ENCODE results near the gene WWOX. TPM values are rescaled to one million over a fixed set of nuclear protein-coding genes. Genes with fewer than 3 reads are reported as not detected.

WWOX gene
- total RNA-seq, 3 donors from 2014 or later = 11.7 to 18.0 (median 13.8) TPM

DNA sequence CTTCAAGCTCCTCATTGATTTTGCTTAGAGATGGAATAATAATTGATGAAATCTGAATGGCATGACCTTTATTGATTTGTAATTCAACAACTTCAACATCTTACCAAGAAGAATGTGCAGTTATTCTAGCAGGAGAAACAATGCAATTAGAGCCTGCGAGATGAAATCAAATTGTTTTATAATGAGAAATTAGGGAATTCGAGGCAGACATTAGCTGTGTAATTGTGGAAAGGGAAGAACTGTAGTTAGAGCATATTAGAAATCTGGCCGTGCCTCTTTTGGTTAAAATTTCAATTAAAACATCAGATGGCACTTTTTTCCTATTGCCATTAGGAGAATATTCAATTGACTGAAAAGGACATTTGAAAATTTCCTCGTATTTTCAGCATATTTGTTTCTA is 325.8 kb downstream of the WWOX start:
- Histone ChIP-seq H3K36me3 (ENCODE audit: low read depth) (no peaks in the 10 kb centered on the region), H3K4me3 (no peak overlapping the region), H3K4me1 (ENCODE audit: low read depth) (no peaks in the 10 kb centered on the region), H3K9me3 (no peaks in the 10 kb centered on the region)
- intact Hi-C loops (cut with DNase I, micrococcal nuclease) = no loop called here
- DNase-seq (no peak), ATAC-seq (no peak)
- TF ChIP-seq, protein P1, sequence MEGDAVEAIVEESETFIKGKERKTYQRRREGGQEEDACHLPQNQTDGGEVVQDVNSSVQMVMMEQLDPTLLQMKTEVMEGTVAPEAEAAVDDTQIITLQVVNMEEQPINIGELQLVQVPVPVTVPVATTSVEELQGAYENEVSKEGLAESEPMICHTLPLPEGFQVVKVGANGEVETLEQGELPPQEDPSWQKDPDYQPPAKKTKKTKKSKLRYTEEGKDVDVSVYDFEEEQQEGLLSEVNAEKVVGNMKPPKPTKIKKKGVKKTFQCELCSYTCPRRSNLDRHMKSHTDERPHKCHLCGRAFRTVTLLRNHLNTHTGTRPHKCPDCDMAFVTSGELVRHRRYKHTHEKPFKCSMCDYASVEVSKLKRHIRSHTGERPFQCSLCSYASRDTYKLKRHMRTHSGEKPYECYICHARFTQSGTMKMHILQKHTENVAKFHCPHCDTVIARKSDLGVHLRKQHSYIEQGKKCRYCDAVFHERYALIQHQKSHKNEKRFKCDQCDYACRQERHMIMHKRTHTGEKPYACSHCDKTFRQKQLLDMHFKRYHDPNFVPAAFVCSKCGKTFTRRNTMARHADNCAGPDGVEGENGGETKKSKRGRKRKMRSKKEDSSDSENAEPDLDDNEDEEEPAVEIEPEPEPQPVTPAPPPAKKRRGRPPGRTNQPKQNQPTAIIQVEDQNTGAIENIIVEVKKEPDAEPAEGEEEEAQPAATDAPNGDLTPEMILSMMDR (IDR thresholded peaks at IDR 0.05) = no peak

DNA sequence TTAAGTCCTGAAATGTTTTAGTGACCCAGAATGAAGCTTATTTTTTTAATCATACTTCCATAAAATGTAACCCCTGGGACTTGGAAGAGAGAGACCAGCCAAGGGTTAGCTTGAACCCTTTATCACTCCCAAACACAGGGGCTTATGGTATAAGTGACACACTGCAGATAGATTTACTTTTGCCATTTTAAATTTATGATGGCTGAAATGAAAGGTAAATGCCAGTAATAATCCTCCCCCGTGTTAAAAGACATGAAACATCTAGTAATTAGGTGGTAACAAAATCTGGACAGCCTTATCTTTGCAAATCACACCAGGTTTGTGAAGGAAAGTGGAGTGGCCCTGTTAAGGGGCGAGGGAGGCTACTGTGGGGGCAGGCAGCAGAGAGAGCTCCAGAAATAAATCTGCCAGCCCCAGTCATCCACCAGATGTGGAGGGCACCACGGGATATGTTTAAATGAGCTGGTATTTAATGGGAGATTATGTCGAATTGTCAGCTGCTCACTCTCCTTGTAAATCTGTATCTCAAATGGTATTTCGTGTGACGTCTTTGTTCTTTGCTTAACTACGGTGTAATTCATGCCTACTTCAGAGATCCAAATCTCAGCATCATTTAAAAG is 326.5 kb downstream of the WWOX start:
- no peaks in the 10 kb centered on the region for H3K9me3 ChIP-seq
- no peak overlapping the region for H3K4me3 ChIP-seq
- ATAC-seq (no peak), DNase-seq (no peak)
- intact Hi-C loops (cut with DNase I, micrococcal nuclease) = no loop called here
- no peaks in the 10 kb centered on the region for H3K4me1 ChIP-seq (ENCODE audit: low read depth)
- TF ChIP-seq, protein P1 (IDR thresholded peaks at IDR 0.05) = no peak
- no peaks in the 10 kb centered on the region for H3K36me3 ChIP-seq (ENCODE audit: low read depth)

DNA sequence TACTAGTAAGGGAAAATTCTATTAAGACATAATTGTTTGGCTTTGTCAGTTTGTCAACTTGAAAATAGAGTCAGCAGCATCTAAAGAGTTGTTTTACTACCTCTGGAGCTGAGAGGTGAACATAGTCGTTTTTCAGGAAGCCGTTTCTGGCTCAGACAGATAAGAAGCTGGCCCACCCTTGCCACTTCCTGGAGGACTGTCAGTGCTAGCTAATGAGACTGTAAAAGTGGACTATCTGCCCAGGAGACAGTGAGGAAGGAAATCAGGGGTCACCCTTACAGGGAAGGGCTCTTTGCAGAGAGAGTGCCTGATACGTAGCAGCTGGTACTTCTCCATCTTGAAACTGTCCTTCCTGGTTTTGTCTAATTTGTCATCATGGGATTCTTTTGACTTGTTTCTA is 328.7 kb downstream of the WWOX start:
- Histone ChIP-seq H3K36me3 (ENCODE audit: low read depth) (no peaks in the 10 kb centered on the region), H3K4me1 (ENCODE audit: low read depth) (no peaks in the 10 kb centered on the region), H3K9me3 (no peaks in the 10 kb centered on the region), H3K4me3 (no peak overlapping the region)
- intact Hi-C loops (cut with DNase I, micrococcal nuclease) = no loop called here
- DNase-seq (no peak), ATAC-seq (peak; percentile 19)
- TF ChIP-seq, protein P1 (IDR thresholded peaks at IDR 0.05) = no peak

DNA sequence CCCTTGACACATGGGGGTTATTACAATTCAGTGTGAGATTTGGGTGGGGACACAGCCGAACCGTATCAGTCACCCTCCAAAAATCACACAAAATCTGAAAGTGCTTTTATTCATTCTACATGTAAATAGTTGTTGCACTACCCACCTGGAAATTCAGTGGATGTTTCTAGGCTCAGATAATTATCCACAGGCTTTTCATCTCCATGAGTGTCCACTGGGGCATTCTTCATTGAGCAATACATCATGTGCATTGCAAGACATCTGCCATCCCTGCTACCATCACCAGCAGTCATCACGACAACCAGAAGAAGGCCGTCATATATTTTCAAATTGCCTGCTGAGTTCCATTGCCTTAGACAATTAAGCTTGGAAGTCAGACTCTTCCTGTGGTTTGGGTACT is 330.8 kb downstream of the WWOX start:
- no peaks in the 10 kb centered on the region for H3K4me1 ChIP-seq (ENCODE audit: low read depth)
- intact Hi-C loops (cut with DNase I, micrococcal nuclease) = no loop called here
- H3K9me3 ChIP-seq = no peaks in the 10 kb centered on the region
- H3K4me3 ChIP-seq = no peak overlapping the region
- TF ChIP-seq, protein P1 (IDR thresholded peaks at IDR 0.05) = no peak
- H3K36me3 ChIP-seq (ENCODE audit: low read depth) = no peaks in the 10 kb centered on the region
- DNase-seq = no peak
- ATAC-seq = no peak

DNA sequence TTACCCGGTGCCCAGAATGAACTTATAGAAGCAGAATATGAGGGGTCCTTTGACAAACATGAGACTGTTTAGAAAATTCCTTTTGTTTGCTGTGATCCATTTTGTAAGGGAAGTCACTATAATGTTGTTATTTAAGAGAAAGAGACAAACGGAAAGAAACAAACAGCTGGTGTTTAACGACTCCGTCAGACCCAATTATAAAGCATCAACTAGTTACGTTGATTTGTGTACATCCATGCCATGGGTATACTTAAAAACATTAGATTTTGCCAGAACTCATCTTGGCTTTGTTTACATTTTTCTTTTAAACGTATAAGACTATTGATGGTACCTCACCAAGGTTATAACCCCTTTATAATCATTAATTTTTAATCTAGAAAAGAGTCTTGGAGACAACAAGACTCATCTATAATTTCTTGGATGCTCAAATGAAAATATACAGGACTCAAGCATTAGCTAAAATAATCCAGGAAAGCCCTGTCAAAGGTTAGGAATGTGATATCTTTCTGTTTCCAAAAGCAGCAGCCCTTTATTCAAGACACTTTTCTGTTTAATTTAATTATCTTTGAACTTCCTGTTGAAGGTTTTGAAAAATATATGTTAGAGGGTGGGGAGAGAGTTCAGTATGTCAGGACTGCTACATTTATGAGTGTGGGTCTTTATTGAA is 331.7 kb downstream of the WWOX start:
- H3K9me3 ChIP-seq = no peaks in the 10 kb centered on the region
- DNase-seq = no peak
- TF ChIP-seq, protein P1 (IDR thresholded peaks at IDR 0.05) = no peak
- H3K4me3 ChIP-seq = no peak overlapping the region
- intact Hi-C loops (cut with DNase I, micrococcal nuclease) = no loop called here
- no peak for ATAC-seq
- H3K4me1 ChIP-seq (ENCODE audit: low read depth) = no peaks in the 10 kb centered on the region
- no peaks in the 10 kb centered on the region for H3K36me3 ChIP-seq (ENCODE audit: low read depth)
